Ishikawa (cell line): ENCODE results near the gene DAAM1.

ENCODE experiments used
- CEBPB ChIP-seq: IDR thresholded peaks from 2 replicates; pipeline ENCODE4 v1.6.1; 2012
- EGR1 ChIP-seq: IDR thresholded peaks from 2 replicates; pipeline ENCODE4 v1.6.1; 2012
- EP300 ChIP-seq: IDR thresholded peaks from 2 replicates; pipeline ENCODE4 v1.6.1; 2012; ENCODE audit warnings: borderline replicate concordance
- FOXM1 ChIP-seq: IDR thresholded peaks from 2 replicates; pipeline ENCODE4 v1.6.1; 2012; ENCODE audit warnings: low read depth, borderline replicate concordance
- NFIC ChIP-seq: IDR thresholded peaks from 2 replicates; pipeline ENCODE4 v1.6.1; 2012
- RAD21 ChIP-seq: IDR thresholded peaks from 2 replicates; pipeline ENCODE4 v1.6.1; 2012; ENCODE audit warnings: low read depth
- TAF1 ChIP-seq: IDR thresholded peaks from 2 replicates; pipeline ENCODE4 v1.6.1; 2012; ENCODE audit warnings: low read depth, mild to moderate bottlenecking
- TEAD4 ChIP-seq: IDR thresholded peaks from 2 replicates; pipeline ENCODE4 v1.6.1; 2012
- ZBTB7A ChIP-seq: IDR thresholded peaks from 2 replicates; pipeline ENCODE4 v1.6.1; 2012; ENCODE audit warnings: low read depth
- TF ChIP-seq, protein P1 (sequence below): IDR thresholded peaks from 2 replicates; pipeline ENCODE4 v1.6.1; 2012
- TF ChIP-seq, protein P2 (sequence below): IDR thresholded peaks from 2 replicates; pipeline ENCODE4 v1.6.1; 2012; ENCODE audit warnings: low read depth, mild to moderate bottlenecking
- TF ChIP-seq, protein P3 (sequence below): IDR thresholded peaks from 2 replicates; pipeline ENCODE4 v1.6.1; 2012

DNA sequence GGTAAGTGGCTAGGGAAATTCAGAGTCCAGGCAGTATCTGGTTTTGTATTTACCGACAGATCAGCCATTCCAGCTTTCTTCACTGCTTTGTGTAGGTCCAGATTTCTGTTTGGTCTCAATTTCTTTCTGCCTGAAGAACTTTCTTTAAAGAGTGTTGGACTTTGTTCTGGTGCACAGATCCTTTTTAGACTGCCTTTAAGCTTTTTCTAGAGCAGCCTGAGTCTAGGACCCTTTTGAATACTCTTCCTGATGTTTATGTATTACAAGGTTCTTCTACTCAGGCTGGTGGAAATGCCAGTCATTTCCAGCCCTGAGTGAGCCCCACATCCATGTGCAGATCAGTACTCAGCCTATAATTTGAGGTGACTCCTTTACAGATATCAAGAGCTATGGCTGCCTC, 54.7 kb downstream of the DAAM1 start:
- no peak for TF ChIP-seq CEBPB
- TF ChIP-seq EP300, result no peak
- TF ChIP-seq RAD21, result no peak
- TF ChIP-seq EGR1, result no peak
- TF ChIP-seq FOXM1, result no peak
- TF ChIP-seq TAF1, result no peak
- TF ChIP-seq TEAD4, result no peak
- TF ChIP-seq, protein P1, sequence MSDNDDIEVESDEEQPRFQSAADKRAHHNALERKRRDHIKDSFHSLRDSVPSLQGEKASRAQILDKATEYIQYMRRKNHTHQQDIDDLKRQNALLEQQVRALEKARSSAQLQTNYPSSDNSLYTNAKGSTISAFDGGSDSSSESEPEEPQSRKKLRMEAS, result no peak
- TF ChIP-seq, protein P2, sequence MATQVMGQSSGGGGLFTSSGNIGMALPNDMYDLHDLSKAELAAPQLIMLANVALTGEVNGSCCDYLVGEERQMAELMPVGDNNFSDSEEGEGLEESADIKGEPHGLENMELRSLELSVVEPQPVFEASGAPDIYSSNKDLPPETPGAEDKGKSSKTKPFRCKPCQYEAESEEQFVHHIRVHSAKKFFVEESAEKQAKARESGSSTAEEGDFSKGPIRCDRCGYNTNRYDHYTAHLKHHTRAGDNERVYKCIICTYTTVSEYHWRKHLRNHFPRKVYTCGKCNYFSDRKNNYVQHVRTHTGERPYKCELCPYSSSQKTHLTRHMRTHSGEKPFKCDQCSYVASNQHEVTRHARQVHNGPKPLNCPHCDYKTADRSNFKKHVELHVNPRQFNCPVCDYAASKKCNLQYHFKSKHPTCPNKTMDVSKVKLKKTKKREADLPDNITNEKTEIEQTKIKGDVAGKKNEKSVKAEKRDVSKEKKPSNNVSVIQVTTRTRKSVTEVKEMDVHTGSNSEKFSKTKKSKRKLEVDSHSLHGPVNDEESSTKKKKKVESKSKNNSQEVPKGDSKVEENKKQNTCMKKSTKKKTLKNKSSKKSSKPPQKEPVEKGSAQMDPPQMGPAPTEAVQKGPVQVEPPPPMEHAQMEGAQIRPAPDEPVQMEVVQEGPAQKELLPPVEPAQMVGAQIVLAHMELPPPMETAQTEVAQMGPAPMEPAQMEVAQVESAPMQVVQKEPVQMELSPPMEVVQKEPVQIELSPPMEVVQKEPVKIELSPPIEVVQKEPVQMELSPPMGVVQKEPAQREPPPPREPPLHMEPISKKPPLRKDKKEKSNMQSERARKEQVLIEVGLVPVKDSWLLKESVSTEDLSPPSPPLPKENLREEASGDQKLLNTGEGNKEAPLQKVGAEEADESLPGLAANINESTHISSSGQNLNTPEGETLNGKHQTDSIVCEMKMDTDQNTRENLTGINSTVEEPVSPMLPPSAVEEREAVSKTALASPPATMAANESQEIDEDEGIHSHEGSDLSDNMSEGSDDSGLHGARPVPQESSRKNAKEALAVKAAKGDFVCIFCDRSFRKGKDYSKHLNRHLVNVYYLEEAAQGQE, result no peak
- TF ChIP-seq, protein P3, sequence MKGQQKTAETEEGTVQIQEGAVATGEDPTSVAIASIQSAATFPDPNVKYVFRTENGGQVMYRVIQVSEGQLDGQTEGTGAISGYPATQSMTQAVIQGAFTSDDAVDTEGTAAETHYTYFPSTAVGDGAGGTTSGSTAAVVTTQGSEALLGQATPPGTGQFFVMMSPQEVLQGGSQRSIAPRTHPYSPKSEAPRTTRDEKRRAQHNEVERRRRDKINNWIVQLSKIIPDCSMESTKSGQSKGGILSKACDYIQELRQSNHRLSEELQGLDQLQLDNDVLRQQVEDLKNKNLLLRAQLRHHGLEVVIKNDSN, result no peak
- no peak for TF ChIP-seq ZBTB7A
- TF ChIP-seq NFIC, result no peak
